Caco-2 (cell line): ENCODE measurements around the gene TMA16. TPM values are rescaled to one million over a fixed set of nuclear protein-coding genes. Genes with fewer than 3 reads are reported as not detected.
"Not testable (repeated sequence)": the region's sequence is repeated elsewhere in the genome, so short reads cannot be mapped to it uniquely, and the experiment has no call there.

Experiments used
- BruUV-seq: library from RNA; stranded (reverse); fragments of 400-500 nt; replicated peaks from 2 replicates; lab custom pipeline; 2021; lab: Mats Ljungman, UMichigan
- CTCF ChIA-PET: fragments of 300-600 bp; sonication (Branson Sonifier 250); formaldehyde crosslinking; loops from one replicate; lab custom pipeline; 2022; ENCODE audit warnings: antibody characterized with exemption; lab: Charles Lee
- POLR2A ChIA-PET: fragments of 300-600 bp; sonication (Branson Sonifier 250); formaldehyde crosslinking; loops from one replicate; lab custom pipeline; 2022; ENCODE audit warnings: antibody characterized with exemption; lab: Charles Lee
- DNase-seq, 2 experiments: peaks; one replicate each; pipeline versions ENCODE4 v3.0.0 to v3.0.0-alpha.2; 2020 to 2022
- H3K27me3 ChIP-seq: replicated peaks from 2 replicates; pipeline ENCODE4 v1.6.0; 2011; ENCODE audit warnings: low read length; ENCODE audit not compliant: control insufficient read depth, insufficient read depth
- H3K36me3 ChIP-seq: 2 replicates; pipeline ENCODE4 v1.5.1; 2011; ENCODE audit warnings: low read length; ENCODE audit not compliant: control insufficient read depth, insufficient read depth
- H3K4me1 ChIP-seq: fragments of 250-450 bp; sonication (Bioruptor Pico); 2 replicates; pipeline ENCODE4 v1.5.1; 2020; ENCODE audit warnings: mild to moderate bottlenecking
- H3K4me3 ChIP-seq: 2 replicates; pipeline ENCODE4 v1.5.1; 2011; ENCODE audit warnings: low read depth, mild to moderate bottlenecking, control low read depth, low read length
- H3K9me3 ChIP-seq: fragments of 250-450 bp; sonication (Bioruptor Pico); 2 replicates; pipeline ENCODE4 v1.5.1; 2020; ENCODE audit warnings: mild to moderate bottlenecking, moderate library complexity
- H3K27ac Mint-ChIP-seq: one replicate; pipeline ENCODE4 v1.8.0; 2022; ENCODE audit warnings: mixed read lengths; ENCODE audit not compliant: unreplicated experiment
- H3K27me3 Mint-ChIP-seq: one replicate; pipeline ENCODE4 v1.8.0; 2022; ENCODE audit warnings: mixed read lengths; ENCODE audit not compliant: insufficient read depth, unreplicated experiment
- H3K36me3 Mint-ChIP-seq: one replicate; pipeline ENCODE4 v1.8.0; 2022; ENCODE audit warnings: mild to moderate bottlenecking, mixed read lengths; ENCODE audit not compliant: insufficient read depth, unreplicated experiment
- H3K4me1 Mint-ChIP-seq: one replicate; pipeline ENCODE4 v1.8.0; 2022; ENCODE audit warnings: low read depth, mixed read lengths; ENCODE audit not compliant: unreplicated experiment
- H3K4me3 Mint-ChIP-seq: one replicate; pipeline ENCODE4 v1.8.0; 2022; ENCODE audit warnings: mild to moderate bottlenecking, moderate library complexity, mixed read lengths; ENCODE audit not compliant: unreplicated experiment
- H3K9me3 Mint-ChIP-seq: one replicate; pipeline ENCODE4 v1.8.0; 2022; ENCODE audit warnings: mixed read lengths; ENCODE audit not compliant: unreplicated experiment
- CTCF ChIP-seq, 2 experiments: fragments of 200-600 bp in 1 of 2; IDR thresholded peaks; 1 replicate in 1 of 2; 2 replicates in 1 of 2; pipeline versions ENCODE4 v1.5.1 to v1.8.0; 2011 to 2022; ENCODE audit warnings: antibody characterized with exemption in 1 of 2, control low read depth in 1 of 2, inconsistent platforms in 1 of 2, low read depth in 1 of 2, low read length in 1 of 2, mild to moderate bottlenecking in 1 of 2, moderate library complexity in 1 of 2; ENCODE audit not compliant: insufficient read depth in 1 of 2, severe bottlenecking in 1 of 2, unreplicated experiment in 1 of 2
- intact Hi-C: fragments of 100-400 bp; cut with micrococcal nuclease; formaldehyde crosslinking; loops from one replicate; pipeline ENCODE4 v1.10.0; 2022; ENCODE audit not compliant: unreplicated experiment
- total RNA-seq: library from RNA; stranded (reverse); gene quantifications from 2 replicates; pipeline ENCODE4 v1.2.3, GENCODE V29; 2022

The TMA16 gene
- total RNA-seq, 1 experiment from 2014 or later = 31.1 TPM

GRCh38 chr4:163535657-163536056, 41.2 kb downstream of the TMA16 start:
- CTCF ChIA-PET = interaction anchor here (0.6 kb wide), 1 partner anchor 15 kb away, joined by 4 read pairs; no protein-coding TSS in a partner anchor
- no peak for DNase-seq
- H3K27me3 ChIP-seq = no peaks in the 10 kb centered on the region
- Mint-ChIP-seq H3K27ac (no peak overlapping the region), H3K27me3 (no peaks in the 10 kb centered on the region), H3K4me1 (no peaks in the 10 kb centered on the region), H3K4me3 (no peak overlapping the region), H3K9me3 (no peaks in the 10 kb centered on the region), H3K36me3 (no peaks in the 10 kb centered on the region)
- H3K36me3 ChIP-seq = no peaks in the 10 kb centered on the region
- no peaks in the 10 kb centered on the region for H3K4me1 ChIP-seq
- POLR2A ChIA-PET = no interaction called here
- no peak overlapping the region for H3K4me3 ChIP-seq
- intact Hi-C loops = no loop called here
- no TSS peak for BruUV-seq
- TF ChIP-seq CTCF (IDR thresholded peaks at IDR 0.05; ENCODE audit: insufficient read depth in 1 of 2, low read depth in 1 of 2, low read length in 1 of 2, severe bottlenecking in 1 of 2, unreplicated experiment in 1 of 2) = no peak
- H3K9me3 ChIP-seq = no peaks in the 10 kb centered on the region

- DNase-seq = no peak
- TF ChIP-seq CTCF (IDR thresholded peaks at IDR 0.05; ENCODE audit: insufficient read depth in 1 of 2, low read depth in 1 of 2, low read length in 1 of 2, severe bottlenecking in 1 of 2, unreplicated experiment in 1 of 2) = no peak
- H3K4me1 Mint-ChIP-seq = no peaks in the 10 kb centered on the region
- Histone ChIP-seq H3K4me1 (no peaks in the 10 kb centered on the region), H3K36me3 (no peaks in the 10 kb centered on the region), H3K27me3 (no peaks in the 10 kb centered on the region), H3K9me3 (no peaks in the 10 kb centered on the region), H3K4me3 (no peak overlapping the region)
- intact Hi-C loops = no loop called here
- H3K9me3 Mint-ChIP-seq = no peaks in the 10 kb centered on the region
- BruUV-seq = no TSS peak
- H3K27me3 Mint-ChIP-seq = no peaks in the 10 kb centered on the region
- H3K27ac Mint-ChIP-seq = no peak overlapping the region
- POLR2A ChIA-PET = no interaction called here
- CTCF ChIA-PET = interaction anchor here (0.6 kb wide), 1 partner anchor 14 kb away, joined by 4 read pairs; no protein-coding TSS in a partner anchor
- no peak overlapping the region for H3K4me3 Mint-ChIP-seq
- no peaks in the 10 kb centered on the region for H3K36me3 Mint-ChIP-seq
Observed at GRCh38 chr4:163536091-163536490, 41.6 kb downstream of the TMA16 start.

- no TSS peak for BruUV-seq
- CTCF ChIA-PET = no interaction called here
- Mint-ChIP-seq H3K27ac (no peak overlapping the region), H3K9me3 (no peaks in the 10 kb centered on the region), H3K4me3 (no peak overlapping the region), H3K27me3 (no peaks in the 10 kb centered on the region), H3K36me3 (no peaks in the 10 kb centered on the region), H3K4me1 (no peaks in the 10 kb centered on the region)
- no peaks in the 10 kb centered on the region for H3K9me3 ChIP-seq
- no peak for TF ChIP-seq CTCF (IDR thresholded peaks at IDR 0.05; ENCODE audit: insufficient read depth in 1 of 2, low read depth in 1 of 2, low read length in 1 of 2, severe bottlenecking in 1 of 2, unreplicated experiment in 1 of 2)
- DNase-seq = no peak
- H3K4me1 ChIP-seq = no peaks in the 10 kb centered on the region
- intact Hi-C loops = no loop called here
- no peak overlapping the region for H3K4me3 ChIP-seq
- H3K27me3 ChIP-seq = no peaks in the 10 kb centered on the region
- POLR2A ChIA-PET = no interaction called here
- H3K36me3 ChIP-seq = no peaks in the 10 kb centered on the region
Observed at GRCh38 chr4:163537114-163537513, 42.6 kb downstream of the TMA16 start.

GRCh38 chr4:163538820-163539219, 44.3 kb downstream of the TMA16 start:
- POLR2A ChIA-PET, H3K27me3 Mint-ChIP-seq, DNase-seq, H3K36me3 ChIP-seq, H3K9me3 ChIP-seq, BruUV-seq, H3K36me3 Mint-ChIP-seq, H3K27me3 ChIP-seq, H3K4me1 Mint-ChIP-seq, H3K27ac Mint-ChIP-seq, H3K4me3 Mint-ChIP-seq, H3K9me3 Mint-ChIP-seq, H3K4me1 ChIP-seq, H3K4me3 ChIP-seq, CTCF ChIA-PET, intact Hi-C loops: not testable (repeated sequence)
